KG1 (cell line): ENCODE results near the gene FCER1A.
"Not testable (repeated sequence)": the region's sequence is repeated elsewhere in the genome, so short reads cannot be mapped to it uniquely, and the experiment has no call there.

Experiments used
- DNase-seq: peaks from one replicate; lab custom pipeline; 2025; lab: John Stamatoyannopoulos, UW

Gene FCER1A

DNA sequence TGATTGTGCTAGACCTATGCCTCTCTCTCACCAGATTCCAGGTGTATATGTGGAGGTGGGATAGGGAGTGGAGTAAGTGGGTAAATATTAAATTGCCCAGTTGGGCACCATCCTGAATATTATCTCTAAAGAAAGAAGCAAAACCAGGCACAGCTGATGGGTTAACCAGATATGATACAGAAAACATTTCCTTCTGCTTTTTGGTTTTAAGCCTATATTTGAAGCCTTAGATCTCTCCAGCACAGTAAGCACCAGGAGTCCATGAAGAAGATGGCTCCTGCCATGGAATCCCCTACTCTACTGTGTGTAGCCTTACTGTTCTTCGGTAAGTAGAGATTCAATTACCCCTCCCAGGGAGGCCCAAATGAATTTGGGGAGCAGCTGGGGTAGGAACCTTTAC, at the start of gene FCER1A:
Gene FCER1A, plus strand, starts transcription at position 242 of the 400 bp plus-strand sequence. Its CDS starts 29 bp downstream, at position 271.
- DNase-seq = no peak

DNA sequence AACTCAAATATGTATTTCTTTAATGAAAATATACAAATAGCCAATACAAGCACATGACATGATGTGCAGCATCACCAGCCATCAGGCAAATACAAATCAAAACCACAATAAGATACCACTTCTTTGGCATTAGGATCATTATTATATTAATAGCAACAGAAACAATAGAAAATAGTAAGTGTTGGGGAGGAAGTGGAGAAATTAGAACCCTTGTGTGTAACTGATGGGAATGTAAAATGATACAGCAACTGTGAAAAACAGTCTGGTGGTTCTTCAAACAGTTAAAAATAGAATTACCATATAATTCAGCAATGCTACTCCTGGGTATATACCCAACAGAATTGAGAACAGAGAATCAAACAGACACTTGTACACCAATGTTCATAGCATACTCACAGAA, 40.8 kb upstream of the FCER1A start:
- DNase-seq = no peak

DNA sequence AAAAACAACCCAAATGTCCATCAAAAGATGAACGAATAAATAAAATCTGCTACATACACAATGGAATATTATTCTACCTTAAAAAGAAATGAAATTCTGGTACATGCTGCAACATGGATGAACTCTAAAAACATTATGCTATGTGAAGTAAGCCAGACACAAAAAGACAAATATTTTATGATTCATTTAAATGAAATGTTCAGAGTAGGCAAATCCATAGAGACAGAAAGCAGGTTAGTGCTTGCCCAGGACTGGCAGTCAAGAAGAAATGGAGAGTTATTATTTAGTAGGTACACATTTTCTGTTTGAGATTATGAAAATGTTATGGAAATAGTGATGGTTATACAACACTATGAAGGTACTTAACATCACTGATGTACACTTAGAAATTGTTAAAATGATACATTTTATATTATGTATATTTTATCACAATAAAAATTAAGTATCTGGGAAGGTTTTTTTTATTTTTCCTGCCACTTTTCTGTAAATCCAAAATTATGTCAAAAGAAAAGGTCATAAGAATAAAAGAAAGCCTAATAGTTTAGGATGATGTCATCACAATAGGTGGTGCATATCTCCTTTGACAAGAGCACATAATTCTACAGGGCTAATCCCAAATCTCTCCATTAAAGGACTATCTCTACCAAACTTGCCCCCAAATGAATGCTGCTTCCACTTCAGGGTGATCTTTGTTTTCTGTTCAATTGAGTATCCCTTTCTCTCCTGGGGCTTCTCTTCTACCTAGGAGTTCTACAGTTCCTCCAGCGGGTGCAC, 40.2 kb upstream of the FCER1A start:
- DNase-seq = no peak

DNA sequence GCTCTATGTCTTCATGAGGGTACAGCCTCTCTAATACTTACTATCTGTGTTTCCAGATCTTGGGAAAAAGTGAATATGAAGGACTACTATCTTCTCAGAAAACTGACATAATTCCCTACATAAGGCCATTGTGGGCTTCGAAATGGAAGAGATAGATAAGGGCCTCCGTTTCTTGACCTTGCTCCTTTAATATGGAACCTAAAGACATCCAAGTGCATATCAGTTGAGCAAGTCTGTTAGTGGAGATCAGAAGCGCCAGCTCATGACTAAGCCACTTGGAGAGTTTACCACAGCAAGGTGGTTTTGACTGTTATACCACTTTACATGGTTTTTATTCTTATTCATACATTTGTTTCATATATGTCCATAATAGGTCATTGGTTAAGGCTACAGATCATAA, 35.3 kb upstream of the FCER1A start:
- DNase-seq = no peak

DNA sequence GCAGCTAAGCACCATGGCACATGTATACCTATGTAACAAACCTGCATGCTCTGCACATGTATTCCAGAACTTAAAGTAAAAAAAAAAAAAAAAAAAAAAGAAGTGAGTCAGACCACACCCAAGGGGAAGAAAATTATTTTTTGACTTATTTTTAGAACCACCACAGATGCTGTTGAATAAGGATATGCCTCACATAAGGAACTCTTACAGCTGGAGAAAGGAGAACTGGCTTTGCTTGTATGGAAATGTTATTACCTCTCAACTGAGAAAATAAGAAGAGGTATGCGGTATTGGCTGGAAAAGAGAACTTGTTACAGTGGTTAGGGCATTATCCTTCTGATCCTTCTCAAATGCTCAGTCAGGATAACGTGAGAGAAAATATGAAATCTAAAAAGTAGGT, 27.5 kb upstream of the FCER1A start:
- DNase-seq = no peak

DNA sequence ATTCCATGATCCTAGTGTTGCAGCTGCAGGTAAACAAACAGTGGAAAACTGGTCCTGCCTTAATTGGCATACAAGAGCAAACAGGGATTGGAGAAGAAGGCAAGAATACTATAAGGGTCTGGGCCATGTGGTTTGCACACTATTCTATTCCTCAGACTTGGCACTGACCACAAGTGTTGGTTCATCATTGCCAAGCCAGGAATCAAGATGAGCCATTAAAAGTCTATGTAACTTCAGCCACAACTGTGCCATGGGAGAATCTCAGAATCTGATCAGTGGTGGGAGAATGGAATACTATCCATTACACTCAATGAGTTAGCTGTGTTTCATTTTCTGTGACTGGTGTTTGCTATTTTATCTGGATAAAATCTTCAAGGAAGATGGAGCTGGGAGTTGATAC, 26.2 kb upstream of the FCER1A start:
- no peak for DNase-seq

DNA sequence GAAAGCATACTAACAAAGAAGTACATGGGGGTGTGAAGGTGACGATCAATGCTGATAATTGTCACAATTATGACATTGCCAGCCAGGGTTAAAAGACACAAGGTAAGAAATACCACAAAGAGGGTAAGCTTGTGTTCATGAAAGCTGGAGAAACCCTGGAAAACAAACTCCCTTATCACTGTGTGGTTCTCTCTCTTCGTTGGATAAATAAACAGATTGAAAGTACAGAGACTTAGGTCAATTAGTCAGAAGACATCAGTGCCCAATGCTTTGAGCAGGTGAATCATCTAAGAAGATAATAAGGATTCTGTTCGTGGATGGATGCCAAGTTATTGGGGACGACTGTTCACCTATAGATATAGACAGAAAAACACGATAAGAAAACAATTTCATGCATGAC, 22.4 kb upstream of the FCER1A start:
- DNase-seq = no peak

DNA sequence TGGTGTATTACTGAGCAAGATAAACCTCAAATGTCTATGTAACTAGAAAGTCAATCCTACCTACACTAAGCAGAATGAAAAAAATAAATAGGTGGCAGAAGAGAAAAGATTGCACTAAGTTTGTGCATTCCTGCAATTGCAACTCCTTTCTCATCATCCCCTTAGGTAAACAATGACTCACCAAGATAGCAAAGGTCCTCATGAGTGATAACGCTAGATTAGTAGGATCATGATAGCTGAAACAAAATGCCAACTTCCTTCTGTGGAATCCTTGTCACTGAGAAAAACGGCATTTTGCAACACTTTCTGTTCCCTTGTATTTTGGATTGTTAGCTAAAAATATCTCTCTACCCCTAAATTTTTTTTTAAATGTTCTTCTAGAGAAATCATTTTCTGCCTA, 20.0 kb upstream of the FCER1A start:
- no peak for DNase-seq

DNA sequence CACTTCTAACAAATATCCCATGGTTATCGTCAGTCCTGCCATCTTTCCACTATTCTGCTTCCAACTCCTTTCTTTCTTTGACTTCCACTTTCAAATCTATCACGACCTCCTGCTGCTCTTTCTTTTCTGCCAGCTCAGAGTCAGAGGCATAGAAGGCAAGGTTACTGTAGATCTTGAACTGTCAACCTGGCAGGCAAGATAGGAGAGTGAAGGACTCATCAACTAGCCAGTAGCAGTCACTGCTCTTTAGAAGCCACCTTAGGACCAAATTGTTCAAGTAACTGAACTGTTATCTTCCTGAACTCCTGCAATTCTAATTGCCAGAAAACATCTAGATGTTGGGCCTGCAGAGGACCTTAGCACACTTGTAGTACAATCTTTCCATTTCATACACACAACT, 13.1 kb upstream of the FCER1A start:
- no peak for DNase-seq

DNA sequence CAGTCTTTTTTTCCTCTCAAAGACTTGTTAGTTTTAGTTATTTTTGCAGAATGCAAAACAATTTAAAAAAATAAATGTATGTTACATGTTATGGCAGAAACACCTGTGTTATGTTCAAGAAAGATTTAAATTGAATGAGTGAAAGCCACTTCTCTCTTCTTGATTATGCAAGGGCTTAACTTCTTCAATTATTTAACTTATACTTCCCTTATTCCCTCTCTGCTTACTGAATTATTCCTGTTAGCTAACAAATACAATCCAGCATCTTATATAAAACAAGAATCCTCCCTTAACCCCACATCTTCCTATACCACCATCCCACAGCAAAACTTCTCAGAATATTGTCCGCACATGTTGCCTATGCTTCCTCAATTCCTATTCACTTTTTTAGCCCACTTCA, 10.7 kb upstream of the FCER1A start:
- no peak for DNase-seq

DNA sequence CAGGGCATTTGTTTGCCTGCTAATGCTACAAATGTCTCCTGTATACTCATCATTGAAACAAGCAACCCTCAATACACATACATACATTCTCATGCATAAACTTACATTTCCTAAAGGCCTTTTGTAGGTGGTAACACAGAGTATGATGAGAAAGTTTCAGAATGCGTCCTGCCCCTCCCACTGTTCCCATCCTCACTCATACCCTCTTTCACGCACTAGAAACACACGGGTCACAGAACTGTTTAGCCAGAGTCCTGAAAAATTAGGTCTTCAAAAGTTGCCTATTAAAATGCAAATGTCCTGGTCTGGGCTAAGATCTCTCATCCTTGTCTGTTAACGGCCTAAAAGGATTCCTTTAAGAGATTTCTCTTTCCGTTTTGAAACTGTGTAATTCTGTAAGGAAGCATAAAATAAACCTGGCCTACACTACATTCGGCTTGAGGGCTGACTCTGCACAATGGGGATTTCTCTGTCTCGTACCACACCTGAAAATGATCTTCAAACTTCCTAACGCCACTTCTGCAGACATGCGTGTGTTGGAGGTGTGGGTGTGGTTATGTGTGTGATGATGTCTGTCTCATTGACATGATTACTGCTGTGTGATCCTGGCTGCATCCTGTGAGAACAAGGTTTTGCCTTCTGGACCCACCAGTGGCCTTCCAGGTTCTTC, 5.3 kb upstream of the FCER1A start:
- no peak for DNase-seq

DNA sequence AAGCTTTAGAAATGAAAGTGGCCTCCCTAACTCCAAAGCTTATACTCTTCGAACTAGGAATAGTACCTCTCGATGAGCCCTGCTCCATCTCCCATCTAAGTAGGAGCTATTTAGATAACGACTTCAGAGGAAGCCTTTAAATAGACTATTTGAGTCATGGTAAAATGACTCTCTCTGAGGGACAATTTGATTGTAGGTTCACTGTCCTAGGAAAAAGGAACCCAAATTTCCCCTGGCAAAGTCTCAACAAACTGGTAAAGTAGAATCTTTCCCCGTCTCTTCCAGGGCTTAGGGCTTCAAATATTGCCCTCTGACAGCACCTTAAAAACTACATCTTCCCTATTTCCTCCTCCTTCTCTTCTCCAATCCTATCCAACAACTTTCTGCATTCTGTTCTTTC, 2.0 kb upstream of the FCER1A start:
- no peak for DNase-seq

DNA sequence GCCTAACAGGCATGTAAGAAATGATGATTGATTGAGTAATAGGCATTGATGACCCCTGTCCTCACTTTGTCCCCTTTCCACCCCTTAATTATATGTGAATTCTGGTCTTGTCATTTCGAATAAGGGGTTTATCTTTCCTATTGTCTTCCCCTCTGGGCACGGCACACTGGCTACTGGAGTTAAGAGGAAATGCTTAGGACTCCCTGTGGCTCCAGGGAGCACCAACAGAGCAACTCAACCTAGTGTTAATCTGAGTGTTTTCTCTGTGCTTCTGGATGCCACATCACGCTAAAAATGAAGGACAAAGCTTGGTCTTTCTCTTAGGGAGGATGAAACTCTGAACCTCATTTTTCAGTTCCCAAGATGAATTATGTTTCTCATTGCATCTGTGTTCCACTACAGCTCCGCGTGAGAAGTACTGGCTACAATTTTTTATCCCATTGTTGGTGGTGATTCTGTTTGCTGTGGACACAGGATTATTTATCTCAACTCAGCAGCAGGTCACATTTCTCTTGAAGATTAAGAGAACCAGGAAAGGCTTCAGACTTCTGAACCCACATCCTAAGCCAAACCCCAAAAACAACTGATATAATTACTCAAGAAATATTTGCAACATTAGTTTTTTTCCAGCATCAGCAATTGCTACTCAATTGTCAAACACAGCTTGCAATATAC, 5.3 kb downstream of the FCER1A start:
- DNase-seq = no peak

DNA sequence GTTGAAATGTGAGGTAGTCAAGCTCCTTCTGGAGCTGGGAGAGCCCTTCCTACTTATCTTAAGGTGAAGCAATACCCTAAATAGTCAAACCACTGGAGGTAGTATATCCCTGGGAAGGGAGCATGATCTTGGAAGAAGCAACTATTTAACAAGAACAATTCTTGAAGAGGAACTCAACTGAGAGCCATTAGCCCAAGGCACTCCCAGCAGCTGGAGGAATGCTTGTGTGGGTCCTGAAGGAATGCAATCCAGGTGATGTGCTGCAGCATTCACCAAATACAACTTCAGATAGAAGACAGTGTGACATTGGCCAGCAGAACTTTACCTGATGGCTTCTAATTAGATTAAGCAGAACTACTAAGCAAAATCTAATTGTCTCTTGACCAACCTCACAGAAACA, 9.5 kb downstream of the FCER1A start:
- DNase-seq = no peak

DNA sequence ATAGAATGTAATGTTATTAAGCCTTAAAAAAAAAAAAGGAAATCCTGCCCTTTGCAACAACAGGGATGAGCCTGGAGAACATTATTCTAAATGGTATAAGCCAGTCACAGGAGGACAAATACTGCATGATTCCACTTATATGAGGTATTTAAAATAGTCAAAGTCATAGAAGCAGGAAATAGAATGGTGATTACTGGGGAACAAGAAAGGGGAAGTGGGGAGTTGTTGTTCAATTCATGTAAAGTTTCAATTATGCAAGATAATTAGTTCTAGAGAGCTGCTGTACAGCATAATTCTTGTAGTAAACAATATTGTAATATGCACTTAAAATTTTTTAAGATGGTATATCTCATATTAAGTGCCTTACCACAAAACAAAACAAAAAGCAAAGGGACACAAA, 13.2 kb downstream of the FCER1A start:
- DNase-seq = no peak

DNA sequence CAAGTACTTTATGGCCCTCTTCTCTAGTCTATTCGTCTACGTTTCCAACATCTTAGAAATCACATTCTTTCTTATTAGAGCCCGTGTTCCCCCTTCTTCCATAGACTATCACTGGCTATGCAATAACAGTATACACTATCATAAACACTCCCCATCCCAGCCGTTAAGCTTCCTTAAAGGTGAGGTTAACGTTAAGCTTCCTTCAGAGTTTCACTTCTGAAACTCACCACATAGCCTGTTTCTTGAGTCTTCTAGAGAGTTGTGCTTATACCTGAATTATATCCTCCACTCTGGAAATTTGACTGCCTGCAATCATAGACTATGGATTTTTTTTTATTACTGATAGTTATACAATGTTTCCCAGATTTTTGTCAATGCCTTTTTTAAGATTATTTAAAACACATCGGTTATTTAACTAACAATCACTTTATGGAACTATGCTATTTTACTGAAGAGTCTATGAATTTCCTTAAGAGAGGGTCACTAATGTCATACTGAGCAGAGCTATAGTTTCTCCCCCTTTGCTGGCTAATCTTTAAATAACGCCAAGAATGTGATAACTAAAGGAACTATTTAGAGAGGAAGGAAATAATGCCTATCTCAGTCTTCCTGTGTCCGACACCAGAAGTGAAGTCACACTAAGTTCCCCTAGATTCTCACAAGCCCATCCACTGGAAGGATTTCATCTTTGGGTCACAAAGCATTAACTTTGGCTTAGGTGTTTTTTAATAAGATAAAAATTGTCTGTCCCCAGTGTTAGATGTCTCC, 16.8 kb downstream of the FCER1A start:
- DNase-seq = no peak

DNA sequence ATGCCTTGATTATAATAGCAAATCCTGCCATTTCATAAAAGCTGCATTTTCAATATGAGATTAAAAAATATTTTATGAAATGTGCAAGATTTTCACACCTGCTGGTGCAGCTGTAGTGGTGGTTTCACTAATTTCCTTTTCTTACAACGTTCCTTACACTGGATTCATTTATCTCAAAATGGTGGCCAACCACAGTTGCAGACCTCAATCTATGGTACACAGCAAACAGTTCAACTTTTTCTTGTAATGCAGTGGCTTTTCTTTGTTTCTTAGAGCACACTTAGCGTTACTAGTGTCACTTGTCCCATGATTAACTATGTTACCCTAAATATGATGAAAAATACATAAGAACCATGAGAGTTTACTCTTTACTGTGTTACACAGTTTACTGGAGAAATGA, 32.7 kb downstream of the FCER1A start:
- DNase-seq = no peak

DNA sequence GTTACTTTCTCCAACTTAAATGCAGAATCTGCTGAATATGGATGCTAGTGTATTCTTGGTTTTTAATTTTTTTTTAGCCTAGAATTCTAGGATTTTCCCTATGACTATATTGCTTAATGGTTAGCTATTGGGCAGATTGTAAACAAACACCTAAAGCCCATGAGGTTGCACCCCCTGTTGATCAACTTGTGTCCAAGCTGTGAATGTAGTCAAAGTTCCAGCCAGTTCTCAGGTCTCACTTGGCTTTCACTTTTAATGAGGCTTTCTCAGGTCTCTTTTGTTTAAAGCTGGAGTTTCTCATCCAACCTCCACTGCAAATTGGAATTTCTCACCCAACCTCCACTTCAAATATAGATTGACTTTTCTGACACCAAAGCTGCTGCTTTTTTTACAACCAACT, 35.9 kb downstream of the FCER1A start:
- DNase-seq = no peak

DNA sequence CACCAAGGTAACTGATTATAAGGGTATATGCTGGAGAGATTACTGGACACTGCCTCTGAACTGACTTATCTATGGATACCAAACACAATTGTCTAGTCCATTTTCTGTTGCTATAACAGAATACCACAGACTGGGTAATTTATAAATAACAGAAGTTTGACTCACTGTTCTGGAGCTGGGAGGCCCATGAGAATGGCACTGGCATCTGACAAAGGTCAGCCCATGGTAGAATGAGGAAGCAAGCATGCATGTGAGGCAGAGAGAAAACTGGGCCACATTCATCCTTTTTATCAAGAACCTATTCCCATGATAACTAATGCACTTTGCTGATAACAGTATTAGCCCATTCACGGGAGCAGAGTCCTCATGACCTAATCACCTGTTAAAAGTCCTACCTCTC, 37.4 kb downstream of the FCER1A start:
- DNase-seq = no peak

DNA sequence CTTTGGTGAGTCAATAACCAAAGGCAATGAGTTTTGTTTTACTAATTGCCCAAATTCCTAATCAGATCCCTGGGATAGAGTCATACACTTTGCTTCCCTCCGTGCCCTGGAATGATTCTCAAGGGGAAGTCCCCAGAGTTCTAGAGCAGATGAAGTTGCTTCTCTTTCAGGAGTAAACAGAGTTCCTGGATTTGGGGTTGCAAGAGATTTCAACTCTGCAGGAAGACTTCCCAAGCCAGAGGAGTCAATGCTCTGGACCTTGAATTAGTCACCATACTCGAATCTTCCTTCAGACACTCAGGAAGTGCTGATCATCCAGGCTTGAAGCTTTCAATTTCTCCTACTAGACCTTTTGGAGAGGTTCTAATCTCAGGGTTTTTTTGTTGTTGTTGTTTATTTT, 39.6 kb downstream of the FCER1A start:
- DNase-seq = no peak

DNA sequence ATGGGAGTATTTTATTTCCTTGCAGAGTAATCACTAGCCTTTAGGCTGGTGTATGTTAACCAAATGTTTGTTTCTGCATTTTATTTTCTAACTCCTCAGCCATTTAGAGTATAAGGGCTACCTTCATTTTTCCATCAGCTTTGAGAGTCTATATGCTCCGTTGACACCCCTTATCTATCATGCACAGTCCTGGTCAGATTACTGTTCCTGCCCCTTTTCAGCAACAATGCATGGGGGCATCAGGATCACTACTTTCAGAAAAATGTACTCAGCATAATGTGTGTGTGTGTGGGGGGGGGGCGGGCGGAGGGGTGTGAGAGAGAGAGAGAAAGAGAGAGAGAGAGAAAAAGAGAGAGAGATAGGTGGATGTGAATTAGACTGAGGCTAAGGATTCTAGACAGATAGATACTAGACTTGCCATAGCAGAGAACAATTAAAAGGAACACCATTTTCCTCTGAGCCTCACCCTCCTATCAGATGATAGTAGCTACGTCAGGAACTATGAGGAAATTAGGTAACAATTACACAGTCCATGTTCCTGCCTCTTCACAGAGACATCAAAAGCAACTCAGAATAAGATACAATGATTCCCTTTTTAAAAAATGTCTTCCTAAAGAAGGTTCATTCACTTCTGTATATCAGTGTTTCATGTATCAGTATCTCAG, 40.8 kb downstream of the FCER1A start:
- DNase-seq = no peak

DNA sequence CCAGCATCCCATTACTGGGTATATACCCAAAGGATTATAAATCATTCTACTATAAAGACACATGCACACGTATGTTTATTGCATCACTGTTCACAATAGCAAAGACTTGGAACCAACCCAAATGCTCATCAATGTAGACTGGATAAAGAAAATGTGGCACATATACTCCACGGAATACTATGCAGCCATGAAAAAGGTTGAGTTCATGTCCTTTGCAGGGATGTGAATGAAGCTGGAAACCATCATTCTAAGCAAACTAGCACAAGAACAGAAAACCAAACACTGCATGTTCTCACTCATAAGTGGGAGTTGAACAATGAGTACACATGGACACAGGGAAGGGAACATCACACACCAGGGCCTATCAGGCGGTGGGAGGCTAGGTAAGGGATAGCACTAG, 47.2 kb downstream of the FCER1A start:
- not testable (repeated sequence) for DNase-seq
